Ammon's horn (tissue), 1 donor: ENCODE data around the gene PGA3.
A peak's percentile ranks its signal among the peaks of the same experiment; 100 is the strongest.
"Not testable (repeated sequence)": the region's sequence is repeated elsewhere in the genome, so short reads cannot be mapped to it uniquely, and the experiment has no call there.

ENCODE experiments used
- DNase-seq: peaks from one replicate; pipeline ENCODE4 v3.0.0-alpha.2; 2016; ENCODE audit warnings: low spot score

The PGA3 gene

DNA sequence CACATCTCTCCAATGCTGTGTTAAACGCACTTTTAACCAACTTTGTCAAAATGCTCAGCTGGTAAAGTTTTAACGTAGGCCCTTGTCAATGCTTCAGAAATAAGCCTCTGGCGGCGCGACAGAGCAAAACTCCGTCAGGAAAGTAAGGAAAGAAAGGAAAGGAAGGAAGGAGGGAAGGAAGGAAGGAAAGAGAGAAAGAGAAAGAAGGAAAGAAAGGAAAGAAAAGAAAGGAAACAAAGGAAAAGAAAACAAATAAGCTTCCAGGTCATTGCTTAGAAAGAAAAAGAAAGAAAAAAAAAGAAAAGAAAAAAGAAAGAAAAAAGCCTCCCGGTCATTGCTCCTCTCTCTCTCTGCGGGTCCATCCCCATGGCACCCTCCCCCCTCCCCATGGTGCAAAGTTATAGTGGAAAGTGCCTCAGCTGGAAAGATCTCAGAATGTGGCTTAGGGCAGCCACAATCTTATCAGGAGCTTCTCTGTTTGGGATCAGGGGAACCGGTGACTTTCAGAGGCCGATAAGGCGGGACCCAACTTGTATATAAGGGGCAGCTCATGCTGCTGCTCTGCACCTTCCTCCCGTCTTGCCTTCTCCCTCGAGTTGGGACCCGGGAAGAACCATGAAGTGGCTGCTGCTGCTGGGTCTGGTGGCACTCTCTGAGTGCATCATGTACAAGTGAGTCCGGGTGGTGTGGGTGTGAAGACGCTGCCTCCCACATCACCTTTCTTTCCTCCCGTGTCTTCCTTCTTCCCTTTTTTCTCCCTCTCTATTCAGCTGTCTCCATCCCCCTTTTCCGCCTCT lies at the start of gene PGA3:
Gene PGA3, plus strand, starts transcription at position 566 of the 797 bp plus-strand sequence. Its CDS starts 50 bp downstream, at position 616.
- DNase-seq, result not testable (repeated sequence)

DNA sequence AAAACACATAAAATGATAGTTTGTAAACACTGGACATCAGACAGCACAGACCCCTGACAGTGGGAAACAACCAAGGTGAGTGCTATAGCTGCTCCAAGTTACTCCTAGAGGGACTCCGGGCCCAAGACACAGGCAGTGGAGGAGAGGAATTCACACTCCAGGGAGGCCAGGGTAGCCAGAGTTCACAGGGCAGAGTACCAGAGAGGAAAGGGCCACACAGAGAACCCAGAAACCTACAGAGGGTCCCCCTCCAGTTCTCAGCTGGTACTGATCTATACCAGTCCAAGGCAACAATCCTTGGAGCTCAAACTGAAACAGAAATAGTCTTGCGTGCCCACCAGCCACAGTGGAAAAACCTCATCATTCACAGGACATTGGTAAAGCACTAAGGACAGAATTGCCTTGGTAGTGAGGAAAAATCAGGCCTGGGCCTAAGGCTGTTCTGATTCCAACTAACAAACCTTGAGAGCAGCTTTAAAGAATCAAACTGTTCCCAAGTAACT lies 49.7 kb upstream of the PGA3 start:
- no peak for DNase-seq

DNA sequence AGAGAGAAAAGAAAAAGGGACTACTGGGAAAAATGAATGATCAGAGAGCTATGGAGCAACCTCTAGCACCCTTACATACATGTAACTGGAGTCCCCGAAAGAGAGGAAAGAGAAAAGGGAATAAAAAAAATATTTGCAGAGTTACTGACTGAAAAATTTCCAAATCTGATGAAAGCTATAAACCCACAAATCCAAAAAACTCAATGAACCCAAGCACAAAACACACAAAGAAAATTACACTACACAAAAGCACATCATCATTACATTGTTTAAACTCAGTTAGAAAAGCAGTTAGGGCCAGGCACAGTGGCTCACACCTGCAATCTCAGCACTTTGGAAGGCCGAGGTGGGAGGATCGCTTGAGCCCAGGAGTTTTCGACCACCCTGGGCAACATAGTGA lies 48.8 kb upstream of the PGA3 start:
- no peak for DNase-seq

DNA sequence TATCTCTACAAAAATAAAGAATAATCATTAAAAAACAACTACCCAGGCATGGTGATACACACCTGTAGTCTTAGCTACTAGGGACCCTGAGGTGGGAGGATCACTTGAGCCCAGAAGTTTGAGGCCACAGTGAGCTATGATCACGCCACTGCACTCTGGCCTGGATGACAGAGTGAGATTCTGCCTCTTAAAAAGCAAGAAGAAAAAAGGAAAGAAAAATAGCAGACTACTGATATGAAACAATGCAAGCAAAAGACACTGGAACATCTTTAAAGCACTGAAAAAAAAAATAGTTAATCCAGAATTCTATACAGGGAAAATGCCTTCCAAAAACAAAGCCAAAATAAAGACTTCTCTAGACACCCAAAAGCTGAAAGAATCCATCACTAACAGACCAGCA lies 48.0 kb upstream of the PGA3 start:
- DNase-seq, result no peak

DNA sequence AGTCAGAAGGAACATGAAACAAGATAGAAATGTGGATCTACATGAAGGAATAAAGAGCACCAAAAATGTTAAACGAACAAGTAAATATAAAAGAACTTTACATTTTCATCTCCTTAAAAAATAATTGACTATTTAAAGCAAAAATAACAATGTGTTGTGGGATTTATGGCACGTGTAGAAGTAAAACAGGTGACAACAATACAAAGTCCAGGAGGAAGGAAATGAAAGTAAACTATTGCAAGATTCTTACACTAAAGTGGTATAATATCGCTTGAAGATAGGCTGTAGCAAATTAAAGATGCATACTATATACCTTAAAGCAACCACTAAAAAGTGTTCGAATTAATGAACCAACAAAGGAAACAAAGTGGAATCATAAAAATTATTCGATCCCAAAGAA lies 47.6 kb upstream of the PGA3 start:
- DNase-seq, result no peak

DNA sequence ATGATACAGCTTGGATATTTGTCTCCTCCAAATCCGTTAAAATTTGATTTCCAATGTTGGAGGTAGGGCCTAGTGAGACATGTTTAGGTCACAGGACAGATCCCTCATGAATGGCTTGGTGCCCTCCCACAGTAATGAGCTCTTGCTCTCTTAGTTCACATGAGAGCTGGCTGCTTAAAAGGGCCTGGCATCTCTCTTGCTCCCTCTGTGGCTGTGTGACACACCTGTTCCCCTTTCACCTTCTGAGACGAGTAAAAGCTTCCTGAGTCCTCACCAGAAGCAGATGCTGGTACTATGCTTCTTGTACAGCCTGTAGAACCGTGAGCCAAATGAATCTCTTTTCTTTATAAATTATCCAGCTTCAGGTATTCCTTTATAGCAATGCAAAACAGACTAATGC lies 45.6 kb upstream of the PGA3 start:
- DNase-seq, result no peak

DNA sequence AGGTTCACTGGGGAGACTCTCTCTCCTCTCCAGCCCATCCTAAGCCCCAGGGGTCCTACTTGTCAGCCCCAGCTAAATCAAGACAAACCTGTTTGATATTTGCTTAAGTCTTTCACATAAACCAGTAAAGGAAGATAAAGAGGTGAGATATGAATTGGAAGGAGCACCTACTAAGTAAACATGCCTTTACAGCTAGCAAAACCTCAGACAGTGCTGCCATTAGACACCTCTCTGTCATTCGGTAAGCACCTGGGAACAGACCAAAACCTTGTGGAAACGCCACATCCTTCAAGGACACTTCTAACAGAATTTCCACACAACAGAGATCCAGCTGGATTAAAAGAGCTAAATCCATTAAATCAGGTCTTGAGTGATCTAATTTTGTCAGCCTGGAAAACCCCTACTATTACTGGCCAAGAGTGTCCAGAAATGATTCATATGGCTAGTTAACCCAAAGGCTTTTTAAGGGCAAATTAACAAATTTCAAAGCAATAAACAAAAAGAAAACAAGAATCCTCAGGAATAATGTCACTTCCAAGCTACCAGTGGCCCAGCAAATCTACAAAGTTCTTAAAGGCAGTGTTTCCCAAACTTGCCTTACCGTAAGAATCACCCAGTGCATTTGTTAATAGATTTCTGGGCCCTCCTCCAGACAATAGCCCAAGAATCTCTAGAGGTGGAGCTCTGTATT lies 44.5 kb upstream of the PGA3 start:
- no peak for DNase-seq

DNA sequence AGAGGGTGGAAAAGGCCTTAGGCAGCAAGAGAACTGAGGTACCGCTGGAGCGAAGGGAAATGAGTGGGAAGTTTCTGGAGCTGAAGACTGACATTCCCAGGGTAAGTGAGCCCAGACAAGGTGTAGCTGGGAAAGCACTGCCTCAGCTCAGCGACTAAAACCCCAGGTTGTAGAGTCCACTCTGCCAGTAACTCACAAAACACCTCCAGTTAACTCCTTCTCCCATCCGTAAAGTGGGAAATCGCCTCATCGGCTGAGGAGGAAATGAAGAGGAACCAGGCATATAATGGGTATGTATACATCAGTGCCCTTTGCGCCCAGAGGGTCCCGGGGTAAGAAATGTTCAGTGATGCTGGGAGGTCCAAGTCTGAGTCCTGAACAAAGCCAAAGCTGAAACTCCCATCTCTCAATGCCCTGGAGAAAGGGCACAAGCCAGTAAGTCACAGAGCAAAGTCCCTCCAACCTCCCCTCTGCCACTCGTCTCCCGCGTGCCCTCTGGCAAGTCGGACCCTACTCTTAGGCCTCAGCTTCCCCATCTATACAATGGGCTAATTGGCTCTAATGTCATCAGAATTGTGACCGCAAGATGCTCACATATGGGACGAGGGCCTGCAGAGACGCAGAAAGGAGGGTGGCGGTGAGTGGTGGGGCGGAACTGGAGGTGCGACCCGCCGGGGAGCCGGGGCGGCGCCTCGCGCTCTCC lies 42.7 kb upstream of the PGA3 start:
- DNase-seq, result peak; percentile 24

DNA sequence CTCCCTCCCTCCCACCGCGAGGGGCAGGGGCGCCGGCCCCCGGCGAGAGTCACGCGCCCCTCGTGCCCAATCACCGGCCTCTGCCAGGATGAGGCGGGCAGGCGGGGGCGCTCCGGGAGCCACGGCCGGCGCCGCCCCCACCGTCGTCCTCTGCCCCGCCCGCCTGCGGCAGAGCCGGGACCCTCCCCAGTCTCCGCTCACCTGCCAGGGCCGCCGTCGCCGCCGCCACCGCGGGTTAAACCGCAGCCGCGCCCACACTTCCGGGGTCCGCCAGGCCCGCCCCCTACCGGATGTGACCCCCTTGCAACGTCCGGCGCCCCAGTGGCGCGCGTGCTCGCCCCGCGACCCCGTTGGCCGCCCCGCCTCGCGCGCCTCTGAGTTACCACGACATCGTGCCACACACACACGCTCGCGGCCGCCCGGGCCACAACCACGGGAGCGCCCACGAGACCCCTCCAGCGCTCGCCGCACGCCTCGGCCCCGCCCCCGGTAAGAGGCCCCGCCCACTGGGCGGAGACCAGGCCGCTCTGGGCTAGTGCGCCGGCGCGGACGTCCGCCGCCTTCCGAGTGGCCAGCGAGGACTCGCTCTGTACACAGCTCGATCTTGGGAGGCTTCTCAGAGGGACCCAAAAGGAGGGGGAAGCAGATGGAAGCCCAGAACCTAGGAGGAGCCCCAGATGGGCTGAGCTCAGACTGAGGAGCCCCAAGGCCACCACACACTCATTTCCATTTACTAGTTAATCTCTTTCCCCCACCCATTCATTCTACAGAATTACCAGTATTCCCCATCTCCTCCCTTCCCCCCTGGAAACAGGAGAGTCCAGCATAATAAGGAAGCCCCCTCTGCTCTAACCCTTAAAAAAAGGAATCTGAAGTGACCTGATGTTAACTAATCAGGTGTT lies 41.9 kb upstream of the PGA3 start, which contains the start of gene VPS37C:
Gene VPS37C, minus strand, starts transcription at position 237 of the 902 bp plus-strand sequence. CDS start 22,597 bp downstream, outside the sequence.
- DNase-seq, result peak; percentile 90

DNA sequence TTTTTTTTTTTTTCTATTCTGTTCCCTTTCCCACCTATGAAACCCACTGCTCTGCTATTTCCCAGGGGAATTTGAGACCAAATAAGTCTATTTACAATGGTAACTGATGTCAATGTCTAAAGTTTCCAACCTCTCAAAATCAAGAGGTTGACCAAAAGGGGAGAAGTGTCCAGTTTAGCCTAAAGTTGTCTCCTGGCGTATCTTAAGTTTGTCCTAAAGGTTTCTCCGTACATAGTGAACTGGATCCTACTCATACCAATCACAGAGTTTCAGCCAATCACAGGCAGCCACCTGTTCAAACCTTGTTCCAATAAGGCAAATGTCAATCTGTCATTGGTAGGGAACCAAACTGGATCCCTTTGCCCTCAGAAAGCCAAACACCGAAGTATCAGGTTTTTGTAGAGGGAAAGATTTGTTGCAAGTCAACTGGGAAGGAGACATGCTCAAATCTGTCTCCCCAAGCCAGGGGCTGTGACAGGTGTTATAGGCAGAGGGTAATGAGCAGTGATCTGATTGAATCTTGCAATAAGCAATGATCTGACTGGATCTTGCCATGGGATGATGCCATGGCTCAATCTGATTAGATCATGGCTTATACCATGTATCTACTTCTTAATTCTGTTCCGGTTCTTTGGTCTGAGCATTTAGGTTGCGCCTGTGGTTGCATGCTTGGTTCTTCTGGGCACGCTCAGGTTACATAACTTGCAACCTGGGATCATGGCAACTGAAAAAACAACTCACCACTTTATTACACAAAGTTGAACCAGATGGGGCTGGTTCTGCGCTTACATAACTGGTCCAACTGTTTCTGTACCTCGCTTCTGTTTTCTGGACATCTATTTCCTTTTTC lies 41.0 kb upstream of the PGA3 start:
- DNase-seq, result peak; percentile 64

DNA sequence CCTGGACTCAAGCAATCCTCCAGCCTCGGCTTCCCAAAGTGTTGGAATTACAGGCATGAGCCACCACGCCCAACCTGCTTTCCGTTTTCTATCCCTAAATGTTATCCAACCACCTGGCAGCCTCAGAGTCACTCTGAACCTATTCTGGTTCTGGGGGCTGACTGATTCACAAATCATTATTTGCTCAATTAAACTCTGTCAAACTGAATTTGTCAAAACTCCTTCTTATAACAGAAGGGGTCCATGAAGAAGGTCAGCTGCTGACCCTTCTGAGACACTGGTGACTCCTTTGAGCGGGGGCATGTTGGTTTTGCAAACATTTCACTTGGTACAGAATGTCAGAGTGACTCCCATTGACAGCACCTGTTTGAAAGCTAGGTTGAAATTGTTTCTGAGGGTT lies 40.3 kb upstream of the PGA3 start:
- DNase-seq, result no peak

DNA sequence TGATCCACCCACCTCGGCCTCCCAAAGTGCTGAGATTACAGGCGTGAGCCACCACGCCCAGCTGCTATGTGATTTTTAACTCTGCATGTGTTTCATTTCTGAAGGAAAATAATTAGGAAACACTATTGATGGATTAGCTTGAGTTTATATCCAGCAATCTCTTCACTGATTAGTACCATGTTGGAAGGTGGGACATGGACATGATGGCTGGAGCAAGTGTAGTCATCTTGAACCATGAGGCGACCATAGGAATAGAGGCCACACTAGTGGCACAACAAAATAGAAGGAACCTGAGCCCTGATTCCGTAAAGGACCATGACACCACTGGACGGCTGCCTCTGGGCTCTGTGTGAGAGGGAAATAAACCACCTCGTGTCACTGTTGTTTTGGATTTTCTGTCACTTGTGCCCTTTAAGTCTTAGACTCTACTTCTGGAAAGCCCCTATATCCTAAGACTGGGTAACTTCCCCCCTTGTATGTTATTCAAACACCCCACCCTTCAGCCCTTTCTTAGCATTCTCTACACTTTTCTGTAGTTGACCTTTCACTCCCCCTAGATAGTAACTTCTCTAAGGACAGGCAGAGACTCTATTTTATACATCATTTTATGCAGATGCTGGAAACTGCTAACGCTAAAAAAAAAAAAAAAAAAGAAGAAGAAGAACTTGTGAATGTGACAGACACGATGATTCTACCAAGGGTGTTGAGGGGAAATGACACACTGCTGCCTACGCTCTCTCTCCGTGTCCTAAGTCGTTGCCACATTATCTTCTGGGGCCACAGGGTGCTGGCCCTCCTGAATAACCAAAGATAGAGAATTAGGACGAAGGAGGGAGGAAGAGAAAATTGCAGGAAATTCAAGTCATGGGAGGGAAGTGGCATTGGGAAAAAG lies 39.4 kb upstream of the PGA3 start:
- peak; percentile 46 for DNase-seq

DNA sequence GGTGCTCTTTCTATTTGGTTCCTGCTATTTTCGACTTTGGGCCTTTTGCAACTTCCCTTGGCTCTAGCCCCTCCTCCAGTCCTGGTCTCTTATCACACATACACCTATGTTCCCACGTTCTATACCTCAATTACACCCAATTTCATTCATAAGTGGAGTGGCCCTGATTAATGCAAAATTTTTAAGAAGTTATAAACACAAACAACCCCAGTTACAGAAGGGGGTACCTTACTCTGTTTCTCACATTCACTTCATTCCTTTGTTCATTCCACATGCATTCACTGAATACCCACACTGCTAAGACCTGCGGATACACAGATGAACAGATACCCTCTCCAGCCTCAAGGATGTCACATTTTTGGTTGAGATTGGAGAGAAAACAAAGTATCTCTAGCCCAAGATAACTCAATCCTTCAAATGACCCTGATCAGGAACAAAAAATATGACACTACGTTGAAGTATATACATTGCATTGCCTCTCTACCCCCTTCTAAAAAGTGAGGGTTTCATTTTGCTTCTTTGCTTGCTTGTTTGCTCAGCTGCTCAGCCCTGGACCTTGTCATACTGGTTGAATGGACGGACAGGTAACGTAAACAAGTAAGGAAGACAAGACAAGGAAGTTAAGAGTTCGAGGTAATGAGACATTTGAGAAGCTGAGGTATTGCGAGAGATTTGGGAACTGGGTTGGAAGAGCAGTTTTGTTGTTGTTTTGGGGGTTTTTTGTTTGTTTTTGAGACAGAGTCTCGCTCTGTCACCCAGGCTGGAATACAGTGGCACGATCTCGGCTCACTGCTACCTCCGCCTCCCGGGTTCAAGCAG lies 38.5 kb upstream of the PGA3 start:
- DNase-seq, result no peak

DNA sequence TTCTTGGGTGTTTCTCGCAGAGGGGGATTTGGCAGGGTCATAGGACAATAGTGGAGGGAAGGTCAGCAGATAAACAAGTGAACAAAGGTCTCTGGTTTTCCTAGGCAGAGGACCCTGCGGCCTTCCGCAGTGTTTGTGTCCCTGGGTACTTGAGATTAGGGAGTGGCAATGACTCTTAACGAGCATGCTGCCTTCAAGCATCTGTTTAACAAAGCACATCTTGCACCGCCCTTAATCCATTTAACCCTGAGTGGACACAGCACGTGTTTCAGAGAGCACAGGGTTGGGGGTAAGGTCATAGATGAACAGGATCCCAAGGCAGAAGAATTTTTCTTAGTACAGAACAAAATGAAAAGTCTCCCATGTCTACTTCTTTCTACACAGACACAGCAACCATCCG lies 37.5 kb upstream of the PGA3 start:
- not testable (repeated sequence) for DNase-seq

DNA sequence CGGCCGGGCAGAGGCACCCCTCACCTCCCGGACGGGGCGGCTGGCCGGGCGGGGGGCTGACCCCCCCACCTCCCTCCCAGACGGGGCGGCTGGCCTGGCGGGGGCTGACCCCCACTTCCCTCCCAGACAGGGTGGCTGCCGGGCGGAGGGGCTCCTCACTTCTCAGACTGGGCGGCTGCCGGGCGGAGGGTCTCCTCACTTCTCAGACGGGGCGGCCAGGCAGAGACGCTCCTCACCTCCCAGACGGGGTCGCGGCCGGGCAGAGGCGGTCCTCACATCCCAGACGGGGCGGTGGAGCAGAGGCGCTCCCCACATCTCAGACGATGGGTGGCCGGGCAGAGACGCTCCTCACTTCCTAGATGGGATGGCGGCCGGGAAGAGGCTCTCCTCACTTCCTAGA lies 37.0 kb upstream of the PGA3 start:
- DNase-seq, result not testable (repeated sequence)

DNA sequence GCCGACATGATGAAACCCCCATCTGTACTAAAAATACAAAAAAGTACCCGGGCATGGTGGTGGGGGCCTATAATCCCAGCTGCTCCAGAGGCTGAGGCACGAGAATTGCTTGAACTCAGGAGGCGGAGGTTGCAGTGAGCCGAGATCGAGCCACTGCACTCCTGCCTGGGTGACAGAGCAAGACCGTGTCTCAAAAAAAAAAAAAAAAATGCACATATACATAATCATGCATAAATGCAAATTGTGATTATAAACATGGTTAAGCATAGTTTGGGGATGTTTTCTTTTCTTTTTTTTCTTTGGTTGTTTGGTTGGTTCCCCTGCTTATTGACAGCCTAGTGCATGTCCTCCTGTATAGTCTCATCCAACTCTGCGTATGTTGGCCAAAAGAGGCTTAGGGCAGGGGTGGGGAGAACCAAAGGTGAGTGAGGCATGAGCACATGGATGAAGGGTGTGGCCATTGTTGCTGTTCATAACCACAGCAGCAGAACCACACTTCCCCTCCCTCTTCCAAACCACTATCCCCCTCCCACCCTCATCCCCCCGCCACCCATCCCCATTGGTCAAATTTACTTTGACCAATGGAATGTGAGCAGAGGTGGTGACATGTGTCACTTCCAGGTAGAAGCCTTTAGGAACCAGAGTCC lies 35.1 kb upstream of the PGA3 start:
- DNase-seq, result no peak

DNA sequence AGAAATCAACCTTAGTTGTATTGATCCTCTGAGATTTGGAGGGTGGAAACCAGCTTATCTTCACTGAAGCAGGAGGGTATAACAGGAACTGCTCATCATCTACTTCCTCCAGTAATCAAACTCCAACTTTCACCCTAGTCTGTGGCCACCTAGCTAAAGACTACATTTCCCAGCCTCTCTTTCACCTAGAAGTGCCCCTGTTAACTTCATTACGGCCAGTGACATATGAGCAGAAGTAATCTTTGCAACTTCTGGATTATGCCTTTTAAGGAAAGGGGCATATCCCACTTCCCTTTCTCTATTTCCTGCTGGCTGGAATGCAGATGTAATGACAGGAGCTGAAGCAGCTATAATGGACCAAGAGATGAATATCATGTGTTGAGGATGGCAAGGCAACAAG lies 34.5 kb upstream of the PGA3 start:
- DNase-seq, result no peak

DNA sequence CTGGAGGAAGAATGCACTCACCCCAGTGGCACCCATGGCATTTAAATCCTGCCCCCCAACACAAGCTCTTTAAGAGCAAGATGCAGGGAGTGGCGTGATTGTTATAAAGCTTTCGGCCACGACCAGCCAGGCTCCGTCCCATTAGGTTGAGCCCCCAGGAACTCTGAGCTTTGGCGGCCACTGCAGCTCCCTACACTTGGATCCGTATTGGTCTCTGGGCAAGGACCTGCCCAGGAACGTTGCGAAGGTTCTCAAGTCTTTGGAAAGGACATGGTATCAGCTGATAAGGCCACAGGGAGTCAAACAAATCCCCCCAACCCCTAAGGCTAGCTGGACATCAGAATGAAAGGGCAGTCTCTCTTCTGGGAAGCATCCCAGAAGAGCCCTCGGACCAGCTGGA lies 32.7 kb upstream of the PGA3 start:
- no peak for DNase-seq
